Renal pelvis (tissue), 4 donors: ENCODE measurements around the gene TTF2. TPM values are rescaled to one million over a fixed set of nuclear protein-coding genes. Genes with fewer than 3 reads are reported as not detected.
"Not testable (repeated sequence)": the region's sequence is repeated elsewhere in the genome, so short reads cannot be mapped to it uniquely, and the experiment has no call there.

Experiments used
- DNase-seq: peaks from one replicate; pipeline ENCODE4 v3.0.0-alpha.2; 2013
- polyA plus RNA-seq, 3 donors: library from polyadenylated mRNA; unstranded; fragments of 120-200 nt; gene quantifications; one replicate each; pipeline ENCODE4 v1.2.1, GENCODE V29; 2013; ENCODE audit not compliant: insufficient read length in 3 of 3

TTF2 gene
- polyA plus RNA-seq, 3 donors, result 18.8 to 27.2 (median 24.8) TPM

GRCh38 chr1:117119144-117119543, 59.0 kb downstream of the TTF2 start:
- DNase-seq, result not testable (repeated sequence)

- DNase-seq, result peak; percentile 54
These were observed 60.9 kb downstream of the TTF2 start for GRCh38 chr1:117120774-117121588.

- peak; percentile 97 for DNase-seq
These were observed 61.6 kb downstream of the TTF2 start, which contains the start of gene TRIM45 for GRCh38 chr1:117121589-117122329. Gene TRIM45, minus strand, starts transcription at chr1:117121749. Its CDS starts 548 bp downstream, at chr1:117121201.

GRCh38 chr1:117122330-117123025, 62.4 kb downstream of the TTF2 start:
- DNase-seq, result no peak

GRCh38 chr1:117123274-117123673, 63.1 kb downstream of the TTF2 start:
- no peak for DNase-seq

- DNase-seq, result no peak
These were observed 64.5 kb downstream of the TTF2 start for GRCh38 chr1:117124661-117125060.

GRCh38 chr1:117127795-117128194, 67.7 kb downstream of the TTF2 start:
- DNase-seq, result no peak

GRCh38 chr1:117128323-117129079, 68.4 kb downstream of the TTF2 start:
- DNase-seq, result peak; percentile 41

- no peak for DNase-seq
These were observed 70.4 kb downstream of the TTF2 start for GRCh38 chr1:117130526-117130925.

GRCh38 chr1:117135329-117135728, 75.2 kb downstream of the TTF2 start:
- no peak for DNase-seq

- no peak for DNase-seq
These were observed 76.6 kb downstream of the TTF2 start for GRCh38 chr1:117136749-117137148.

- DNase-seq, result no peak
These were observed 77.2 kb downstream of the TTF2 start for GRCh38 chr1:117137281-117137855.

- DNase-seq, result no peak
These were observed 78.0 kb downstream of the TTF2 start for GRCh38 chr1:117138106-117138505.

GRCh38 chr1:117138561-117138960, 78.4 kb downstream of the TTF2 start:
- no peak for DNase-seq

- no peak for DNase-seq
These were observed 82.1 kb downstream of the TTF2 start for GRCh38 chr1:117142200-117142599.

GRCh38 chr1:117143172-117143571, 83.0 kb downstream of the TTF2 start:
- DNase-seq, result no peak

- no peak for DNase-seq
These were observed 83.7 kb downstream of the TTF2 start for GRCh38 chr1:117143871-117144270.

- DNase-seq, result no peak
These were observed 85.9 kb downstream of the TTF2 start for GRCh38 chr1:117146072-117146471.

- no peak for DNase-seq
These were observed 86.6 kb downstream of the TTF2 start for GRCh38 chr1:117146575-117147340.

GRCh38 chr1:117147341-117147831, 87.3 kb downstream of the TTF2 start:
- DNase-seq, result no peak
